Heart left ventricle (tissue), 13 donors: ENCODE data around the gene NUDT16L1.

Experiments used
- POLR2A ChIP-seq, 2 donors: fragments of 450-650 bp; IDR thresholded peaks; one replicate each; pipeline ENCODE4 v1.6.1; 2017; ENCODE audit warnings: antibody characterized with exemption in 2 of 2, mild to moderate bottlenecking in 2 of 2, moderate library complexity in 2 of 2
- TF ChIP-seq, protein P1 (sequence below), 12 donors: fragments of 200-600 bp; sonication (generic) in 4 of 12; IDR thresholded peaks; one replicate each; pipeline versions ENCODE4 v1.5.0 to v1.8.0; 2018 to 2022; ENCODE audit warnings: antibody characterized with exemption in 12 of 12, mild to moderate bottlenecking in 5 of 12
- donor health status: ischemic (EF 13 %, LVEDD 7.1; RV severe dilation, severe dysfunction).
- donor health status: DM: no; HTN: yes; CAD: no.
- donor health status: DM: no; HTN: no; CAD: no.
- donor health status: ischemic (EF 25% LVEDD 6.9; RV normal size, moderate dysfunction).
- donor health status: ischemic (EF 25% LVEDD 5.7; RV mildly dilated, moderate dysfunction).
- donor health status: ischemic (EF 35%, LVEDD 5.7; RV mildly dilated, moderate dysfunction).
- donor health status: nonischemic (EF 11% LVEDD 7.7; RV severe dilation, severe dysfunction).
- donor health status: DM: yes; HTN: yes; CAD: no.
- donor health status: PGD.
- donor health status: ischemic (EF 29% LVEDD 5.4; RV normal size, mild dysfunction).
- donor health status: nonischemic (EF 23%, LVEDD 6.1; RV moderate dilation, normal function).

GRCh38 chr16:4675864-4676786, 17.2 kb upstream of the NUDT16L1 start:
- no peak for TF ChIP-seq POLR2A (IDR thresholded peaks at IDR 0.05)
- TF ChIP-seq, protein P1, sequence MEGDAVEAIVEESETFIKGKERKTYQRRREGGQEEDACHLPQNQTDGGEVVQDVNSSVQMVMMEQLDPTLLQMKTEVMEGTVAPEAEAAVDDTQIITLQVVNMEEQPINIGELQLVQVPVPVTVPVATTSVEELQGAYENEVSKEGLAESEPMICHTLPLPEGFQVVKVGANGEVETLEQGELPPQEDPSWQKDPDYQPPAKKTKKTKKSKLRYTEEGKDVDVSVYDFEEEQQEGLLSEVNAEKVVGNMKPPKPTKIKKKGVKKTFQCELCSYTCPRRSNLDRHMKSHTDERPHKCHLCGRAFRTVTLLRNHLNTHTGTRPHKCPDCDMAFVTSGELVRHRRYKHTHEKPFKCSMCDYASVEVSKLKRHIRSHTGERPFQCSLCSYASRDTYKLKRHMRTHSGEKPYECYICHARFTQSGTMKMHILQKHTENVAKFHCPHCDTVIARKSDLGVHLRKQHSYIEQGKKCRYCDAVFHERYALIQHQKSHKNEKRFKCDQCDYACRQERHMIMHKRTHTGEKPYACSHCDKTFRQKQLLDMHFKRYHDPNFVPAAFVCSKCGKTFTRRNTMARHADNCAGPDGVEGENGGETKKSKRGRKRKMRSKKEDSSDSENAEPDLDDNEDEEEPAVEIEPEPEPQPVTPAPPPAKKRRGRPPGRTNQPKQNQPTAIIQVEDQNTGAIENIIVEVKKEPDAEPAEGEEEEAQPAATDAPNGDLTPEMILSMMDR (IDR thresholded peaks at IDR 0.05): no peak
